Kidney (tissue), 14 donors: ENCODE data around the gene PTGS1. TPM values are rescaled to one million over a fixed set of nuclear protein-coding genes. Genes with fewer than 3 reads are reported as not detected.

ENCODE experiments used
- DNase-seq, 5 donors: peaks; one replicate each; pipeline ENCODE4 v3.0.0-alpha.2; 2013 to 2020
- FAIRE-seq: peaks from 2 replicates; lab custom pipeline; 2012; peaks lifted over from hg19 to GRCh38; lab: Jason Lieb, UNC
- H3K27ac ChIP-seq, 2 donors: one replicate each; pipeline ENCODE4 v1.7.0; 2013; ENCODE audit warnings: low read depth in 2 of 2, low read length in 2 of 2, inconsistent platforms in 1 of 2
- H3K27me3 ChIP-seq: one replicate; pipeline ENCODE4 v1.7.1; 2013; ENCODE audit warnings: low read length, inconsistent platforms; ENCODE audit not compliant: control insufficient read depth, insufficient read depth
- H3K36me3 ChIP-seq, 3 donors: one replicate each; pipeline versions ENCODE4 v1.7.0 to v1.7.1; 2013; ENCODE audit warnings: low read length in 3 of 3, control low read depth in 1 of 3, inconsistent platforms in 1 of 3; ENCODE audit not compliant: insufficient read depth in 3 of 3, control insufficient read depth in 2 of 3
- H3K4me1 ChIP-seq, 3 donors: one replicate each; pipeline versions ENCODE4 v1.7.0 to v1.7.1; 2013; ENCODE audit warnings: low read length in 3 of 3, inconsistent platforms in 1 of 3, low read depth in 1 of 3; ENCODE audit not compliant: control insufficient read depth in 2 of 3, insufficient read depth in 2 of 3
- H3K4me3 ChIP-seq, 3 donors: one replicate each; pipeline versions ENCODE4 v1.7.0 to v1.8.1; 2013; ENCODE audit warnings: low read length in 3 of 3, control low read depth in 1 of 3, inconsistent platforms in 1 of 3
- H3K9ac ChIP-seq, 3 donors: one replicate each; pipeline versions ENCODE4 v1.7.0 to v1.7.1; 2013; ENCODE audit warnings: low read length in 3 of 3, control low read depth in 1 of 3, inconsistent platforms in 1 of 3
- H3K9me3 ChIP-seq, 3 donors: one replicate each; pipeline versions ENCODE4 v1.7.0 to v1.7.1; 2013; ENCODE audit warnings: low read length in 3 of 3, control low read depth in 1 of 3, inconsistent platforms in 1 of 3; ENCODE audit not compliant: control insufficient read depth in 2 of 3, insufficient read depth in 1 of 3
- CTCF ChIP-seq: IDR thresholded peaks from 3 replicates; pipeline ENCODE4 v1.5.1; 2012; ENCODE audit warnings: mild to moderate bottlenecking, moderate library complexity, borderline replicate concordance; ENCODE audit not compliant: insufficient read depth; ENCODE audit errors: extremely low read depth
- intact Hi-C: fragments of 100-400 bp; cut with DNase I; formaldehyde crosslinking; loops from one replicate; pipeline ENCODE4 v1.11.1; 2022
- polyA plus RNA-seq: library from polyadenylated mRNA; stranded (reverse); fragments of 350-450 nt; fragmentation: Illumina TruSeq; extraction: RNeasy Lipid Tissue Mini Kit (QIAGEN cat#74804); gene quantifications from one replicate; pipeline ENCODE4 v1.2.3, GENCODE V29; 2014; ENCODE audit warnings: low read depth, low replicate concordance; ENCODE audit not compliant: insufficient read depth
- total RNA-seq: library from RNA; stranded (reverse); fragmentation: NEBNext Ultra II Directional; extraction: Animal tissue kit (Norgen Biotek cat#: 25700); gene quantifications from one replicate; pipeline ENCODE4 v1.2.1, GENCODE V29; 2021
- donor health status: control.
- donor health status: control.
- donor health status: control.
- donor health status: control.
- donor health status: control.
- donor health status: DM: yes; HTN: yes; CAD: no.
- donor health status: Normal renal cell carcinoma (clear cell type).

PTGS1 gene
- total and polyA plus RNA-seq, 2 donors from 2014 or later: 3.5 to 9.4 TPM

GRCh38 chr9:122397749-122398148 lies 26.9 kb downstream of the PTGS1 start:
- FAIRE-seq (no peak), DNase-seq (no peak)
- no peaks in the 10 kb centered on the region for H3K4me1 ChIP-seq
- H3K36me3 ChIP-seq: no peaks in the 10 kb centered on the region
- no peak overlapping the region for H3K4me3 ChIP-seq
- H3K9ac ChIP-seq: no peak overlapping the region
- H3K27ac ChIP-seq: no peak overlapping the region
- intact Hi-C loops: no loop called here
- no peak for TF ChIP-seq CTCF
- H3K9me3 ChIP-seq: no peaks in the 10 kb centered on the region
- H3K27me3 ChIP-seq: no peaks in the 10 kb centered on the region

GRCh38 chr9:122398371-122398924 lies 27.6 kb downstream of the PTGS1 start:
- H3K9me3 ChIP-seq: no peaks in the 10 kb centered on the region
- no peak overlapping the region for H3K27ac ChIP-seq
- no peak for DNase-seq
- no peaks in the 10 kb centered on the region for H3K4me1 ChIP-seq
- no peak overlapping the region for H3K9ac ChIP-seq
- no peak for TF ChIP-seq CTCF
- H3K36me3 ChIP-seq: no peaks in the 10 kb centered on the region
- no peak for FAIRE-seq
- intact Hi-C loops: no loop called here
- H3K4me3 ChIP-seq: no peak overlapping the region
- H3K27me3 ChIP-seq: no peaks in the 10 kb centered on the region

GRCh38 chr9:122401896-122402295 lies 31.1 kb downstream of the PTGS1 start:
- Histone ChIP-seq H3K9me3 (no peaks in the 10 kb centered on the region), H3K36me3 (no peaks in the 10 kb centered on the region), H3K4me1 (no peaks in the 10 kb centered on the region), H3K9ac (no peak overlapping the region), H3K4me3 (no peak overlapping the region), H3K27ac (no peak overlapping the region), H3K27me3 (no peaks in the 10 kb centered on the region)
- FAIRE-seq (no peak), DNase-seq (no peak)
- TF ChIP-seq CTCF: no peak
- intact Hi-C loops: no loop called here

GRCh38 chr9:122402403-122402871 lies 31.6 kb downstream of the PTGS1 start:
- Histone ChIP-seq H3K36me3 (no peaks in the 10 kb centered on the region), H3K4me3 (no peak overlapping the region), H3K27ac (no peak overlapping the region), H3K27me3 (no peaks in the 10 kb centered on the region), H3K9ac (no peak overlapping the region), H3K9me3 (no peaks in the 10 kb centered on the region), H3K4me1 (no peaks in the 10 kb centered on the region)
- TF ChIP-seq CTCF: no peak
- FAIRE-seq (no peak), DNase-seq (no peak)
- intact Hi-C loops: no loop called here
